Panc1 (cell line): ENCODE measurements around the gene PRRT1B. TPM values are rescaled to one million over a fixed set of nuclear protein-coding genes. Genes with fewer than 3 reads are reported as not detected.

Experiments used
- ATAC-seq: fragments of 200-7000 bp; cut with Tn5 transposase; 2 replicates; pipeline ENCODE4 v1.9.1; 2020; ENCODE audit warnings: mild to moderate bottlenecking, moderate library complexity
- BruUV-seq: library from RNA; stranded (reverse); fragments of 400-500 nt; replicated peaks from 2 replicates; lab custom pipeline; 2021; lab: Mats Ljungman, UMichigan
- CTCF ChIA-PET: fragments of 300-600 bp; sonication (Branson Sonifier 250); formaldehyde crosslinking; loops from one replicate; lab custom pipeline; 2022; ENCODE audit warnings: antibody characterized with exemption; lab: Charles Lee
- POLR2A ChIA-PET: fragments of 300-600 bp; sonication (Branson Sonifier 250); formaldehyde crosslinking; loops from one replicate; lab custom pipeline; 2022; ENCODE audit warnings: antibody characterized with exemption; lab: Charles Lee
- DNase-seq: peaks from one replicate; pipeline ENCODE4 v3.0.0-alpha.2; 2010; ENCODE audit warnings: low read depth, low spot score
- H3K27ac ChIP-seq: 2 replicates; pipeline ENCODE4 v1.5.1; 2011; ENCODE audit warnings: mild to moderate bottlenecking, low read length, inconsistent platforms
- H3K27me3 ChIP-seq: fragments of 200-500 bp; sonication (Bioruptor generic); 2 replicates; pipeline ENCODE4 v1.6.0; 2014; ENCODE audit warnings: low read length, inconsistent platforms; ENCODE audit not compliant: control insufficient read depth, insufficient read depth
- H3K36me3 ChIP-seq: fragments of 200-500 bp; sonication (Bioruptor generic); 2 replicates; pipeline ENCODE4 v1.5.1; 2014; ENCODE audit warnings: inconsistent platforms, mild to moderate bottlenecking, low read length, moderate library complexity; ENCODE audit not compliant: control insufficient read depth, insufficient read depth
- H3K4me1 ChIP-seq: 2 replicates; pipeline ENCODE4 v1.5.1; 2011; ENCODE audit warnings: inconsistent platforms, mild to moderate bottlenecking, low read length, moderate library complexity; ENCODE audit not compliant: control insufficient read depth, insufficient read depth
- H3K4me3 ChIP-seq, 2 experiments: 2 replicates each; pipeline ENCODE4 v1.5.1; 2011 to 2012; ENCODE audit warnings: low read depth in 2 of 2, low read length in 2 of 2, mild to moderate bottlenecking in 2 of 2, inconsistent platforms in 1 of 2, moderate library complexity in 1 of 2
- H3K9me3 ChIP-seq: fragments of 200-500 bp; sonication (Bioruptor generic); 2 replicates; pipeline ENCODE4 v1.5.1; 2014; ENCODE audit warnings: low read depth, mild to moderate bottlenecking, inconsistent platforms, low read length, moderate library complexity; ENCODE audit not compliant: control insufficient read depth, insufficient read depth
- POLR2AphosphoS5 ChIP-seq: IDR thresholded peaks from 2 replicates; pipeline ENCODE4 v1.6.1; 2012; ENCODE audit warnings: mild to moderate bottlenecking, low read depth, low read length, moderate library complexity
- SIN3A ChIP-seq: IDR thresholded peaks from 2 replicates; pipeline ENCODE4 v1.6.1; 2012; ENCODE audit warnings: low read depth, mild to moderate bottlenecking, low read length, moderate library complexity, borderline replicate concordance; ENCODE audit not compliant: insufficient read depth
- TCF7L2 ChIP-seq: IDR thresholded peaks from 2 replicates; pipeline ENCODE4 v1.6.1; 2011; ENCODE audit warnings: mild to moderate bottlenecking, low read depth, low read length, inconsistent platforms
- in situ Hi-C: cut with HindIII; loops from 2 replicates; pipeline ENCODE4 v1.10.0; 2016; ENCODE audit warnings: low sequenced_read_pairs, low pct_unique_long_range_greater_than_20kb
- intact Hi-C: fragments of 100-400 bp; cut with micrococcal nuclease; formaldehyde crosslinking; loops from one replicate; pipeline ENCODE4 v1.10.0; 2022; ENCODE audit not compliant: unreplicated experiment
- total RNA-seq: library from RNA; stranded (reverse); gene quantifications from one replicate; pipeline ENCODE4 v1.2.1, GENCODE V29; 2021; ENCODE audit not compliant: unreplicated experiment
- TF ChIP-seq, protein P1 (sequence below): fragments of 450-650 bp; IDR thresholded peaks from 2 replicates; pipeline ENCODE4 v1.5.1; 2017; ENCODE audit warnings: mild to moderate bottlenecking
- TF ChIP-seq, protein P2 (sequence below), 2 experiments: IDR thresholded peaks; 2 replicates each; pipeline ENCODE4 v1.6.1; 2011 to 2012; ENCODE audit warnings: low read depth in 2 of 2, control low read depth in 1 of 2, low read length in 1 of 2, mild to moderate bottlenecking in 1 of 2, moderate library complexity in 1 of 2; ENCODE audit not compliant: insufficient read depth in 1 of 2

Gene PRRT1B
- total RNA-seq, 1 experiment from 2014 or later, result 1.1 TPM

DNA sequence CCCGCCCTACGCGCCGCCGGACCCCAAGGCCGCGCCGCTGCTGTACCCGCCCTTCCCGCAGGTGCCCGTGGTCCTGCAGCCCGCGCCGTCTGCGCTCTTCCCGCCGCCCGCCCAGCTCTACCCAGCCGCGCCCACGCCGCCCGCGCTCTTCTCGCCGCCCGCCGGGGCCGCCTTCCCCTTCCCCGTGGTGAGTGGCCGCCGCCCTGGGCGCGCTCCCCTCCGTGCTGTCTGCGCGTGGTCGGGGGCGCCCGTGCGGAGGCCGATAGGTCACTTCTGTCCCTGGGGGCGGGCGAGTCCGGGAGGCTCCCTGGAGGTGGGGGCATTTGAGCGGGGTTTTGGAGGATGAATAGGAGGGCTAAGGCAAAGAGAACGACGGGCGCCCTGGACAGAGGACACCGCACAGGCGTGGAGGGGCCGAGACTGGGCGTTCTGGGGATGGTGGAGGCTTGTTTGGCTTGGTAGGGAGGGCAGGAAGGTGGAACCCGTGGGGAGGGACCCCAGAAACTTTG, 9.6 kb downstream of the PRRT1B start:
- ChIA-PET POLR2A (no interaction called here), CTCF (no interaction called here)
- Histone ChIP-seq H3K4me1 (no peaks in the 10 kb centered on the region), H3K27ac (no peak overlapping the region), H3K4me3 (no peak overlapping the region), H3K27me3 (no peaks in the 10 kb centered on the region), H3K36me3 (no peaks in the 10 kb centered on the region), H3K9me3 (no peaks in the 10 kb centered on the region)
- intact Hi-C loops (no loop called here), in situ Hi-C loops (no loop called here)
- TF ChIP-seq, protein P1, sequence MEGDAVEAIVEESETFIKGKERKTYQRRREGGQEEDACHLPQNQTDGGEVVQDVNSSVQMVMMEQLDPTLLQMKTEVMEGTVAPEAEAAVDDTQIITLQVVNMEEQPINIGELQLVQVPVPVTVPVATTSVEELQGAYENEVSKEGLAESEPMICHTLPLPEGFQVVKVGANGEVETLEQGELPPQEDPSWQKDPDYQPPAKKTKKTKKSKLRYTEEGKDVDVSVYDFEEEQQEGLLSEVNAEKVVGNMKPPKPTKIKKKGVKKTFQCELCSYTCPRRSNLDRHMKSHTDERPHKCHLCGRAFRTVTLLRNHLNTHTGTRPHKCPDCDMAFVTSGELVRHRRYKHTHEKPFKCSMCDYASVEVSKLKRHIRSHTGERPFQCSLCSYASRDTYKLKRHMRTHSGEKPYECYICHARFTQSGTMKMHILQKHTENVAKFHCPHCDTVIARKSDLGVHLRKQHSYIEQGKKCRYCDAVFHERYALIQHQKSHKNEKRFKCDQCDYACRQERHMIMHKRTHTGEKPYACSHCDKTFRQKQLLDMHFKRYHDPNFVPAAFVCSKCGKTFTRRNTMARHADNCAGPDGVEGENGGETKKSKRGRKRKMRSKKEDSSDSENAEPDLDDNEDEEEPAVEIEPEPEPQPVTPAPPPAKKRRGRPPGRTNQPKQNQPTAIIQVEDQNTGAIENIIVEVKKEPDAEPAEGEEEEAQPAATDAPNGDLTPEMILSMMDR, result no peak
- TF ChIP-seq SIN3A (no peak), TCF7L2 (no peak), POLR2AphosphoS5 (no peak)
- TF ChIP-seq, protein P2, sequence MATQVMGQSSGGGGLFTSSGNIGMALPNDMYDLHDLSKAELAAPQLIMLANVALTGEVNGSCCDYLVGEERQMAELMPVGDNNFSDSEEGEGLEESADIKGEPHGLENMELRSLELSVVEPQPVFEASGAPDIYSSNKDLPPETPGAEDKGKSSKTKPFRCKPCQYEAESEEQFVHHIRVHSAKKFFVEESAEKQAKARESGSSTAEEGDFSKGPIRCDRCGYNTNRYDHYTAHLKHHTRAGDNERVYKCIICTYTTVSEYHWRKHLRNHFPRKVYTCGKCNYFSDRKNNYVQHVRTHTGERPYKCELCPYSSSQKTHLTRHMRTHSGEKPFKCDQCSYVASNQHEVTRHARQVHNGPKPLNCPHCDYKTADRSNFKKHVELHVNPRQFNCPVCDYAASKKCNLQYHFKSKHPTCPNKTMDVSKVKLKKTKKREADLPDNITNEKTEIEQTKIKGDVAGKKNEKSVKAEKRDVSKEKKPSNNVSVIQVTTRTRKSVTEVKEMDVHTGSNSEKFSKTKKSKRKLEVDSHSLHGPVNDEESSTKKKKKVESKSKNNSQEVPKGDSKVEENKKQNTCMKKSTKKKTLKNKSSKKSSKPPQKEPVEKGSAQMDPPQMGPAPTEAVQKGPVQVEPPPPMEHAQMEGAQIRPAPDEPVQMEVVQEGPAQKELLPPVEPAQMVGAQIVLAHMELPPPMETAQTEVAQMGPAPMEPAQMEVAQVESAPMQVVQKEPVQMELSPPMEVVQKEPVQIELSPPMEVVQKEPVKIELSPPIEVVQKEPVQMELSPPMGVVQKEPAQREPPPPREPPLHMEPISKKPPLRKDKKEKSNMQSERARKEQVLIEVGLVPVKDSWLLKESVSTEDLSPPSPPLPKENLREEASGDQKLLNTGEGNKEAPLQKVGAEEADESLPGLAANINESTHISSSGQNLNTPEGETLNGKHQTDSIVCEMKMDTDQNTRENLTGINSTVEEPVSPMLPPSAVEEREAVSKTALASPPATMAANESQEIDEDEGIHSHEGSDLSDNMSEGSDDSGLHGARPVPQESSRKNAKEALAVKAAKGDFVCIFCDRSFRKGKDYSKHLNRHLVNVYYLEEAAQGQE (IDR thresholded peaks at IDR 0.05; ENCODE audit: insufficient read depth in 1 of 2, low read depth in 2 of 2, low read length in 1 of 2), result no peak
- DNase-seq (no peak), ATAC-seq (no peak)
- no TSS peak for BruUV-seq

DNA sequence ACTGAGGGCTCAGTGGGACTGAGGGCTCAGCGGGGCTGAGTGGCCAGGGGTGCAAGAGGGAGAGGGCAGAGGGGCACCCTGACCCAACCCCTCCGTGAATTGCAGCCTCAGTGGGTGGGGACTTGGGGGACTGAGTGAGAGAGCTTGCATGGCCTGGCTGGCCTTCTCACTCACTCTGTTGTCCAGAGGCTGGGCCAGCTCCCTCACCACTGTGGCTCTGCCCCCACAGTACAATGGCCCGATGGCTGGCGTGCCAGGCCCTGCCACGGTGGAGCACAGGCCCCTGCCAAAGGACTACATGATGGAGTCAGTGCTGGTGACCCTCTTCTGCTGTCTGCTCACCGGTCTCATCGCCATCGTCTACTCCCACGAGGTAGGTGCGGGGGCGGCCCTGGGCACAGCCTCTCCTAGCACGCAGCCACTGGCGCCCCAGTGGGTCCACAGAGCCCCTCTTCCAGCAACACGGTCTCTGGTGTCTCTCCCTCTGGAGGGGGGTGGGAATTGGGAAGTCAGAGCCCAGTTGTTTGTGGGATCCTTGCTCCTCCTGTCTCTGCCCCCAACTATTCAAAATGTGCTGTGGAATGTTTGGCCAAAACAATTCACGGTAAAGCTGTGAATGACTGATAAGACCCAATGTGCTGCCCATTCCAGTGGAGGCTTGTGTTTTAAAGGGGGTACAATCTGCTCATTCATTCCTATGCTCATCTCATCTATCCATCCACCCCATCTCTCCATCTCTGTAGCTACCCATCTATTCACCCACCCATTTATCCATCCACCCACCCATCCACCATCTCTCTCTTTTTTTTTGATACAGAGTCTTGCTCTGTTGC, 10.7 kb downstream of the PRRT1B start:
- H3K27me3 ChIP-seq, result no peaks in the 10 kb centered on the region
- intact Hi-C loops, result no loop called here
- no peak overlapping the region for H3K27ac ChIP-seq
- H3K9me3 ChIP-seq, result 0 out of 2 replicates have a peak, but pooled peaks cover 2% of the 10 kb centered on the region
- no TSS peak for BruUV-seq
- ChIA-PET CTCF (no interaction called here), POLR2A (no interaction called here)
- no peak overlapping the region for H3K4me3 ChIP-seq
- TF ChIP-seq, protein P1, result no peak
- TF ChIP-seq POLR2AphosphoS5 (no peak), SIN3A (no peak), TCF7L2 (no peak)
- TF ChIP-seq, protein P2 (IDR thresholded peaks at IDR 0.05; ENCODE audit: insufficient read depth in 1 of 2, low read depth in 2 of 2, low read length in 1 of 2), result no peak
- no peaks in the 10 kb centered on the region for H3K4me1 ChIP-seq
- no peaks in the 10 kb centered on the region for H3K36me3 ChIP-seq
- ATAC-seq (no peak), DNase-seq (no peak)
- in situ Hi-C loops, result no loop called here
